Suprapubic skin (tissue), 4 donors: ENCODE results near the gene KHDC4. TPM values are rescaled to one million over a fixed set of nuclear protein-coding genes. Genes with fewer than 3 reads are reported as not detected.

ENCODE experiments used
- DNase-seq, 2 donors: peaks; one replicate each; pipeline ENCODE4 v3.0.0-alpha.2; 2019; ENCODE audit warnings: low spot score in 2 of 2
- H3K27ac ChIP-seq: fragments of 200-600 bp; sonication (generic); one replicate; pipeline ENCODE4 v1.5.1; 2019
- H3K27me3 ChIP-seq: fragments of 200-600 bp; sonication (generic); one replicate; pipeline ENCODE4 v1.5.1; 2019
- H3K36me3 ChIP-seq: fragments of 200-600 bp; sonication (generic); one replicate; pipeline ENCODE4 v1.5.1; 2019
- H3K4me1 ChIP-seq: fragments of 200-600 bp; sonication (generic); one replicate; pipeline ENCODE4 v1.5.1; 2019
- H3K4me3 ChIP-seq: fragments of 200-600 bp; sonication (generic); one replicate; pipeline ENCODE4 v1.5.1; 2019; ENCODE audit warnings: mild to moderate bottlenecking
- H3K9me3 ChIP-seq: fragments of 200-600 bp; sonication (generic); one replicate; pipeline ENCODE4 v1.5.1; 2019
- EP300 ChIP-seq: sonication (generic); formaldehyde crosslinking; IDR thresholded peaks from one replicate; pipeline ENCODE4 v1.6.1; 2017; ENCODE audit warnings: antibody characterized with exemption
- POLR2A ChIP-seq, 2 donors: fragments of 450-650 bp; IDR thresholded peaks; one replicate each; pipeline ENCODE4 v1.6.1; 2017; ENCODE audit warnings: antibody characterized with exemption in 2 of 2, mild to moderate bottlenecking in 2 of 2, moderate library complexity in 2 of 2
- POLR2AphosphoS5 ChIP-seq, 3 donors: sonication (generic); formaldehyde crosslinking; IDR thresholded peaks; one replicate each; pipeline ENCODE4 v1.6.1; 2017; ENCODE audit warnings: antibody characterized with exemption in 3 of 3
- WGBS: methylation state at CpG from one replicate; pipeline ENCODE4 v1.1.5; 2018; 5-methylcytosine and 5-hydroxymethylcytosine counted together
- total RNA-seq, 4 donors: library from RNA; depleted of rRNA; stranded (reverse); fragments of >200 nt; gene quantifications; one replicate each; pipeline ENCODE4 v1.1.0, GENCODE V29; 2016
- TF ChIP-seq, protein P1 (sequence below), 2 donors: fragments of 200-600 bp in 1 of 2; fragments of 450-650 bp in 1 of 2; sonication (generic) in 1 of 2; IDR thresholded peaks; one replicate each; pipeline ENCODE4 v1.5.1; 2016 to 2019; ENCODE audit warnings: antibody characterized with exemption in 2 of 2, mild to moderate bottlenecking in 1 of 2, moderate library complexity in 1 of 2

KHDC4 gene
- total RNA-seq, 4 donors from 2014 or later: 33.6 to 116 (median 50.3) TPM

DNA sequence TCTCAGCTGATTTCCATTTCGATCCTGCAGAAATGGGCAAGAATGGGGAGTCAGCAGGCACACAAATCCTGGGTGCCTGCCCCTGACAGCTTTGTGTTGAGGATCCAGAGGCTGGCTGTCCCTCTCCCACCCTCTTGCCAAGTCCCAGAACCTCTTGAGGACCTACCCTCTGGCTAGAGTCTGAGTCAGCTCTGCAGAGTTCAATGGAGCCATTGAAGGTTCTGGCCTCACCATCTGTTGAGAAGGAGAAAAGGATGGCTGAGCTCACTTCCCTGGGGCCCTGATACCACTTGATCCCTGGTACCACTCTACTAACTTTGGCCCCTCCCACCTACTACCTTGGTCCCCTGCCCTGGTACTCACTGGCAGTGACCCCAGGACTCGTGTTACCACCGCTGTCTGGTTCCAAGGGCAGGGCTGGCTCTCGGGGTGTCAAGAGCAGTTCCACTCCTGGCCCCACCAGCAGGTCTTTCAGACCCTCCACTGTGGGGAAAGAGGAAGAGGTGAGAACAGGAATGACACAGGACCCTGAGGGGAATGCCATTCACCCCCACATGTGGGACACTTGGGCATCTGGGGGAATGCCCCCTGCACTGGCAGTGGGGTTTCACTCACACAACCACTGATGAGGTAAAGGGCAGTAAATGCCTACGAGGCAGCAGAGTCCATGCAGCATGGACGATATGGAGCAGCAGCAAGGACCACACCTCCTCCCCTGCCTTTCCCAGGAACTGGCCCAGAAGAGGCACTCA lies 17.7 kb upstream of the KHDC4 start:
- no peak for DNase-seq
- no peaks in the 10 kb centered on the region for H3K9me3 ChIP-seq
- 88% methylated on average over 5 of the region's 6 CpGs for WGBS
- H3K36me3 ChIP-seq: peaks cover 96% of the 10 kb centered on the region
- TF ChIP-seq, protein P1, sequence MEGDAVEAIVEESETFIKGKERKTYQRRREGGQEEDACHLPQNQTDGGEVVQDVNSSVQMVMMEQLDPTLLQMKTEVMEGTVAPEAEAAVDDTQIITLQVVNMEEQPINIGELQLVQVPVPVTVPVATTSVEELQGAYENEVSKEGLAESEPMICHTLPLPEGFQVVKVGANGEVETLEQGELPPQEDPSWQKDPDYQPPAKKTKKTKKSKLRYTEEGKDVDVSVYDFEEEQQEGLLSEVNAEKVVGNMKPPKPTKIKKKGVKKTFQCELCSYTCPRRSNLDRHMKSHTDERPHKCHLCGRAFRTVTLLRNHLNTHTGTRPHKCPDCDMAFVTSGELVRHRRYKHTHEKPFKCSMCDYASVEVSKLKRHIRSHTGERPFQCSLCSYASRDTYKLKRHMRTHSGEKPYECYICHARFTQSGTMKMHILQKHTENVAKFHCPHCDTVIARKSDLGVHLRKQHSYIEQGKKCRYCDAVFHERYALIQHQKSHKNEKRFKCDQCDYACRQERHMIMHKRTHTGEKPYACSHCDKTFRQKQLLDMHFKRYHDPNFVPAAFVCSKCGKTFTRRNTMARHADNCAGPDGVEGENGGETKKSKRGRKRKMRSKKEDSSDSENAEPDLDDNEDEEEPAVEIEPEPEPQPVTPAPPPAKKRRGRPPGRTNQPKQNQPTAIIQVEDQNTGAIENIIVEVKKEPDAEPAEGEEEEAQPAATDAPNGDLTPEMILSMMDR (IDR thresholded peaks at IDR 0.05): no peak
- TF ChIP-seq POLR2A (IDR thresholded peaks at IDR 0.05) (no peak), POLR2AphosphoS5 (IDR thresholded peaks at IDR 0.05) (no peak), EP300 (no peak)
- H3K4me3 ChIP-seq: no peak overlapping the region
- no peak overlapping the region for H3K27ac ChIP-seq
- H3K27me3 ChIP-seq: no peaks in the 10 kb centered on the region
- no peaks in the 10 kb centered on the region for H3K4me1 ChIP-seq

DNA sequence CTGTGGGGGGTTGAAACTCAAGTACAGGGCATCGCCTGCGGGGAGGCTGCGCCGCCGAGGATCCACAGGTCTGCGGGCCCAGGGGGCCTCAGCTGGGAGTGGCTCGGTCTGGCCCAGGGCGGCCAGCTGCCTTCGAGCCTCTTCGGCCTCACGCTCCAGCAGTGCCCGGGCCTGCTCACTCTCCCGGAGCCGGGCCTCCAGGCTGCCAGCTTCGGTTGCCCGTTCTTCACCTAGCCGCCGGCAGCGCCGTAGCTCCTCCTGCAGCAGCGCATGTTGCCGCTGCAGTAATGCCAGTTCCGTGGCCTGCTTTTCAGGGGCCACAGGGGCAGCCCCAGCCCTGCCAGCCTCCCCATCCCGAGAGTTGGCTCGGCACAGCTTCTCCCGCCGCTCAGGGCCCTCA lies 16.6 kb upstream of the KHDC4 start:
- Histone ChIP-seq H3K9me3 (no peaks in the 10 kb centered on the region), H3K4me3 (no peak overlapping the region), H3K27ac (no peak overlapping the region), H3K27me3 (no peaks in the 10 kb centered on the region), H3K4me1 (no peaks in the 10 kb centered on the region), H3K36me3 (peaks cover 91% of the 10 kb centered on the region)
- no peak for TF ChIP-seq POLR2AphosphoS5 (IDR thresholded peaks at IDR 0.05)
- TF ChIP-seq, protein P1 (IDR thresholded peaks at IDR 0.05): no peak
- TF ChIP-seq EP300: no peak
- no peak for TF ChIP-seq POLR2A (IDR thresholded peaks at IDR 0.05)
- no peak for DNase-seq
- WGBS: 96% methylated on average over 10 of the region's 27 CpGs

DNA sequence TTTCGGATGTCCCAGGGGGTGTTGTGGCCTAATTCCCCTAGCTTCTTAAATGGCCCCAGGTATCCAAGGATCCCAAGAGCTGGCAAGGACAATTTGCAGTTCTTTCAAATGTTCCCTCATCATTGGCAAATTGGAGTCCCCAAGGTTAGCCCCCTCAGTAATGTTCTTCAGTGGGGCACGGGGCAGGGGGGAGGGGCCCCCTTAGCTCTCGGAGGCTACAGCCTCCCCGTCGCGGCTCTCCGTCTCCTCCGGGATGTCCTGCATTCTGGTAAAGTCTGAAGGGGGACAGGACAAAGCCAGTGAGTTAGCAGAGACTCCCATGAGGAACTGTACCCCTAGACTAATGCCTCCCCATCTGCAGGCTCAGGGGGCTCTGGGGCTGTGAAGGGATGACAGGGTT lies 13.5 kb upstream of the KHDC4 start:
- peaks cover 9% of the 10 kb centered on the region for H3K4me1 ChIP-seq
- peaks cover 63% of the 10 kb centered on the region for H3K36me3 ChIP-seq
- 82% methylated on average over 6 of the region's 8 CpGs for WGBS
- H3K27me3 ChIP-seq: no peaks in the 10 kb centered on the region
- no peak overlapping the region for H3K27ac ChIP-seq
- H3K4me3 ChIP-seq: no peak overlapping the region
- no peaks in the 10 kb centered on the region for H3K9me3 ChIP-seq
- DNase-seq: no peak
- TF ChIP-seq POLR2A (IDR thresholded peaks at IDR 0.05) (no peak), POLR2AphosphoS5 (IDR thresholded peaks at IDR 0.05) (no peak), EP300 (no peak)
- TF ChIP-seq, protein P1 (IDR thresholded peaks at IDR 0.05): no peak

DNA sequence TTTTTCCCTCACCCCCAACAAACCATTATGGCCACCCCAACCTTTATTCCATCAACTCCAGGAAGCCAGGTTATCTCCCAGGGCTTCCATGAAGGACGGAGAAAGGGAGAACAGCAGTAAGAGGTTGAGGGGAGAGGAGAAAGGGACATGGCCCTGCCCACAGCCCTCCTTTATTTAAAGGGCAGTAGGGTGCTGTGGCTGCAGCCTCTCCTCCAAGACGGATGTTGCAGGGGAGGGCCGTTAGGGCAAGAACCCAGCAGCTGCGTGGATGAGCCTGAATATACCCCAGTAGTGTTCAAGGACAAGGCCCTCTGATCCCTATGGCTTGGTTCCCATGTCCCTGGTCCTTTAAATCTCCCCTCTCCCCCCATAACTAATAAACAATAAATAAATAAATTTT lies 13.1 kb upstream of the KHDC4 start:
- H3K36me3 ChIP-seq: peaks cover 59% of the 10 kb centered on the region
- H3K27ac ChIP-seq: no peak overlapping the region
- H3K27me3 ChIP-seq: no peaks in the 10 kb centered on the region
- DNase-seq: no peak
- 88% methylated on average over 4 of the region's 4 CpGs for WGBS
- TF ChIP-seq, protein P1 (IDR thresholded peaks at IDR 0.05): no peak
- TF ChIP-seq EP300 (no peak), POLR2A (IDR thresholded peaks at IDR 0.05) (no peak), POLR2AphosphoS5 (IDR thresholded peaks at IDR 0.05) (no peak)
- no peak overlapping the region for H3K4me3 ChIP-seq
- peaks cover 14% of the 10 kb centered on the region for H3K4me1 ChIP-seq
- no peaks in the 10 kb centered on the region for H3K9me3 ChIP-seq

DNA sequence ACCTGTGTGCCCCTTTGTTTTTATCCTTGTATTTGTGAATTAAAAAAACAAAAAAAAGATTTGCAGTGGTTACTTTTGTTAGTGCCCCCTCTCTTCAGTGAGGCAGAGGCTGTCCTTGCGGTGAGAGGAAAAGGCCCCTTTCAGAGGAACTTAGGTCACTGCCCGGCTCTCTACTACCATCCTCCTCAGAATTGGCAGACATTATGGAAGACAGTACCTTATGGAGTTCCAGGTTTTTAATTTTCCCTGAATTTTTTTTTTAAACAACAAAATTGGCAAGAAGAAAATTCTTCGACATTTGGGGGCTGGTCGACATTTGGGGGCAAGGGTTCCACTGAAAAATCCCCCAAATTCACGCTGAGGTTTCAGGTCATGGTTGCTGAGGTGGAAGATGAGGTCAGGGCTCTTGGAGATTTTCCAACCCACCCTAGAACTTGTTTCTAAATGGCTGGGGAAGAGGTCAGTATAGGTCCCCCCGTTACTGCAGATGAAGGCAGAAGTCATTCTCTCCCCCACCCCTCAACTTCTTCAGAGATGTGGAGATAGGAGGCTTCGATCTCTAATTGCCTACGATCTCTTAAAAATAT lies 12.5 kb upstream of the KHDC4 start:
- H3K4me1 ChIP-seq: peaks cover 19% of the 10 kb centered on the region
- H3K27me3 ChIP-seq: no peaks in the 10 kb centered on the region
- no peaks in the 10 kb centered on the region for H3K9me3 ChIP-seq
- TF ChIP-seq POLR2A (IDR thresholded peaks at IDR 0.05) (no peak), EP300 (no peak), POLR2AphosphoS5 (IDR thresholded peaks at IDR 0.05) (no peak)
- TF ChIP-seq, protein P1 (IDR thresholded peaks at IDR 0.05): no peak
- no peak overlapping the region for H3K27ac ChIP-seq
- no peak overlapping the region for H3K4me3 ChIP-seq
- H3K36me3 ChIP-seq: peaks cover 53% of the 10 kb centered on the region
- peak in 1 of 2 donors; percentile 25 for DNase-seq
- 79% methylated on average over 8 of the region's 8 CpGs for WGBS
